Measurements from ENCODE around the gene RNU1-1. TPM values are rescaled to one million over a fixed set of nuclear protein-coding genes. Genes with fewer than 3 reads are reported as not detected.

RNU1-1 gene
- total and polyA plus RNA-seq, 2 of the 8 experiments (the other 6 are each of a cell fraction or from before 2014, with no cell fraction given) = 145 to 1,303 TPM

GRCh38 chr1:16498573-16499413, 15.3 kb downstream of the RNU1-1 start (continued):
- TF ChIP-seq USF2 (IDR thresholded peaks at IDR 0.05; ENCODE audit: low read length) (no peak), ASH2L (IDR thresholded peaks at IDR 0.05; ENCODE audit: low read length) (no peak), SAP30 (IDR thresholded peaks at IDR 0.05; ENCODE audit: insufficient read depth, insufficient replicate concordance, low read length) (no peak), EGR1 (IDR thresholded peaks at IDR 0.05; ENCODE audit: borderline replicate concordance, low read depth, low read length) (no peak), BCL11A (IDR thresholded peaks at IDR 0.05; ENCODE audit: low read depth in 2 of 2, low read length in 2 of 2) (no peak), POU5F1 (IDR thresholded peaks at IDR 0.05; ENCODE audit: low read depth, low read length) (no peak), CTBP2 (IDR thresholded peaks at IDR 0.05; ENCODE audit: borderline replicate concordance, insufficient read depth, insufficient read length, low read length) (no peak), CHD2 (IDR thresholded peaks at IDR 0.05; ENCODE audit: low read length) (no peak), FOSL1 (IDR thresholded peaks at IDR 0.05; ENCODE audit: insufficient read depth, low read depth, low read length) (no peak), PHF8 (conservative IDR thresholded peaks at IDR 0.05; ENCODE audit: low read depth, low read length) (peak; percentile 40; the same call in 1 of the 2 replicates), YY1 (IDR thresholded peaks at IDR 0.05; ENCODE audit: low read depth, low read length) (no peak), SP4 (IDR thresholded peaks at IDR 0.05; ENCODE audit: low read length) (no peak), HDAC2 (IDR thresholded peaks at IDR 0.05; ENCODE audit: borderline replicate concordance in 1 of 2, low read depth in 2 of 2, low read length in 2 of 2) (no peak), GTF2F1 (IDR thresholded peaks at IDR 0.05; ENCODE audit: borderline replicate concordance, low read depth, low read length) (no peak), RNF2 (IDR thresholded peaks at IDR 0.05; ENCODE audit: borderline replicate concordance, low read depth, low read length, missing control alignments, poor library complexity, severe bottlenecking) (no peak), ATF3 (IDR thresholded peaks at IDR 0.05; ENCODE audit: insufficient read depth, low read depth, low read length) (no peak), BRCA1 (IDR thresholded peaks at IDR 0.05; ENCODE audit: low read depth, low read length) (no peak), POLR2A (IDR thresholded peaks at IDR 0.05; ENCODE audit: control extremely low read depth in 1 of 2, low read depth in 2 of 2, low read length in 2 of 2) (no peak), NRF1 (IDR thresholded peaks at IDR 0.05; ENCODE audit: low read depth, low read length) (no peak), GABPA (IDR thresholded peaks at IDR 0.05; ENCODE audit: borderline replicate concordance, insufficient read depth, low read length) (no peak; the same call in 1 of the 2 replicates), RXRA (IDR thresholded peaks at IDR 0.05; ENCODE audit: insufficient read depth, low read depth, low read length) (no peak)

Measured in H1 (cell line).